Neural cell (in vitro differentiated cells): Measurements from ENCODE around the gene ERC2. TPM values are rescaled to one million over a fixed set of nuclear protein-coding genes. Genes with fewer than 3 reads are reported as not detected.

Source experiments
- H2AFZ ChIP-seq: fragments of 200-600, 300-800 bp; sonication (generic), shearing (Covaris generic); 2 replicates; pipeline ENCODE4 v1.6.0; 2014; ENCODE audit warnings: low read depth, mild to moderate bottlenecking, antibody characterized with exemption, low read length, moderate library complexity
- H3F3A ChIP-seq: fragments of 200-600 bp; shearing (Covaris generic); 2 replicates; pipeline ENCODE4 v1.6.1; 2016; ENCODE audit warnings: mild to moderate bottlenecking, moderate library complexity, mixed read lengths, antibody characterized with exemption, low read length; ENCODE audit not compliant: insufficient read depth, poor library complexity, severe bottlenecking
- H3K27ac ChIP-seq: fragments of 200-600, 300-800 bp; sonication (generic), shearing (Covaris generic); 2 replicates; pipeline ENCODE4 v1.5.1; 2014; ENCODE audit warnings: mild to moderate bottlenecking, low read length, moderate library complexity
- H3K27me3 ChIP-seq: fragments of 300-800, 200-600 bp; sonication (generic), shearing (Covaris generic); 2 replicates; pipeline ENCODE4 v1.6.0; 2014; ENCODE audit warnings: mild to moderate bottlenecking, low read depth, low read length, moderate library complexity; ENCODE audit not compliant: insufficient read depth
- H3K36me3 ChIP-seq: fragments of 300-800, 200-600 bp; sonication (generic), shearing (Covaris generic); 2 replicates; pipeline ENCODE4 v1.5.1; 2014; ENCODE audit warnings: mild to moderate bottlenecking, antibody characterized with exemption, low read length, moderate library complexity; ENCODE audit not compliant: insufficient read depth
- H3K4me2 ChIP-seq: fragments of 300-800, 200-600 bp; sonication (generic), shearing (Covaris generic); 2 replicates; pipeline ENCODE4 v1.6.0; 2014; ENCODE audit warnings: mild to moderate bottlenecking, low read length
- H3K4me3 ChIP-seq: fragments of 300-800, 200-600 bp; sonication (generic), shearing (Covaris generic); 2 replicates; pipeline ENCODE4 v1.5.1; 2014; ENCODE audit warnings: mild to moderate bottlenecking, low read length, moderate library complexity
- H3K79me2 ChIP-seq: fragments of 200-600 bp; shearing (Covaris generic); replicated peaks from 2 replicates; pipeline ENCODE4 v1.6.0; 2014; ENCODE audit warnings: mild to moderate bottlenecking, low read length, moderate library complexity; ENCODE audit not compliant: insufficient read depth
- H3K9ac ChIP-seq: fragments of 300-800, 200-600 bp; sonication (generic), shearing (Covaris generic); 2 replicates; pipeline ENCODE4 v1.6.1; 2016; ENCODE audit warnings: mild to moderate bottlenecking, low read length, mixed read lengths
- H3K9me2 ChIP-seq: fragments of 200-600 bp; shearing (Covaris generic); 2 replicates; pipeline ENCODE4 v1.6.1; 2016; ENCODE audit warnings: mild to moderate bottlenecking, low read length, mixed read lengths; ENCODE audit not compliant: insufficient read depth
- H3K9me3 ChIP-seq: fragments of 200-600, 300-800 bp; sonication (generic), shearing (Covaris generic); 2 replicates; pipeline ENCODE4 v1.6.1; 2016; ENCODE audit warnings: mild to moderate bottlenecking, mixed run types, low read length, moderate library complexity, mixed read lengths
- H4K20me1 ChIP-seq: fragments of 200-600 bp; shearing (Covaris generic); 2 replicates; pipeline ENCODE4 v1.6.1; 2016; ENCODE audit warnings: mild to moderate bottlenecking, mixed run types; ENCODE audit not compliant: insufficient read depth
- EP300 ChIP-seq: fragments of 450-650 bp; conservative IDR thresholded peaks from 2 replicates; pipeline ENCODE4 v1.6.1; 2014; ENCODE audit warnings: antibody characterized with exemption, mild to moderate bottlenecking, moderate library complexity; ENCODE audit not compliant: poor library complexity, severe bottlenecking
- EZH2 ChIP-seq: fragments of 200-600, 300-800 bp; shearing (Covaris generic), sonication (generic); IDR thresholded peaks from 2 replicates; pipeline ENCODE4 v1.6.1; 2014; ENCODE audit warnings: antibody characterized with exemption, low read length, borderline replicate concordance, mild to moderate bottlenecking; ENCODE audit not compliant: insufficient read depth, poor library complexity, severe bottlenecking
- MXI1 ChIP-seq: fragments of 450-650 bp; conservative IDR thresholded peaks from 2 replicates; pipeline ENCODE4 v1.6.1; 2014; ENCODE audit warnings: antibody characterized with exemption, mild to moderate bottlenecking; ENCODE audit not compliant: poor library complexity, severe bottlenecking
- POLR2AphosphoS5 ChIP-seq: IDR thresholded peaks from 2 replicates; pipeline ENCODE4 v1.6.1; 2012
- RAD21 ChIP-seq: fragments of 450-650 bp; conservative IDR thresholded peaks from 2 replicates; pipeline ENCODE4 v1.6.1; 2014; ENCODE audit warnings: antibody characterized with exemption, mild to moderate bottlenecking, moderate library complexity
- REST ChIP-seq: IDR thresholded peaks from 2 replicates; pipeline ENCODE4 v1.6.1; 2012; ENCODE audit warnings: borderline replicate concordance
- SMC3 ChIP-seq: fragments of 450-650 bp; conservative IDR thresholded peaks from 2 replicates; pipeline ENCODE4 v1.6.1; 2014; ENCODE audit warnings: antibody characterized with exemption, mild to moderate bottlenecking, moderate library complexity; ENCODE audit not compliant: poor library complexity
- TAF1 ChIP-seq: IDR thresholded peaks from 2 replicates; pipeline ENCODE4 v1.6.1; 2012; ENCODE audit warnings: low read depth
- polyA plus RNA-seq: library from polyadenylated mRNA; depleted of rRNA; stranded (reverse); fragments of >200 nt; gene quantifications from 2 replicates; pipeline ENCODE4 v1.2.3, GENCODE V29; 2014
- TF ChIP-seq, protein P1 (sequence below): fragments of 450-650 bp; IDR thresholded peaks from 2 replicates; pipeline ENCODE4 v1.5.1; 2014; ENCODE audit warnings: antibody characterized with exemption, mild to moderate bottlenecking, moderate library complexity; ENCODE audit not compliant: poor library complexity, severe bottlenecking

Gene ERC2
- polyA plus RNA-seq, 1 donor from 2014 or later = 60.4 TPM

- Histone ChIP-seq H3K4me3 (no peak overlapping the region), H3K79me2 (no peaks in the 10 kb centered on the region), H3K27me3 (no peaks in the 10 kb centered on the region), H3K27ac (no peak overlapping the region), H3K9me3 (no peaks in the 10 kb centered on the region), H3K4me2 (no peak overlapping the region), H3K9me2 (no peaks in the 10 kb centered on the region), H2AFZ (no peak overlapping the region), H4K20me1 (no peaks in the 10 kb centered on the region), H3F3A (no peaks in the 10 kb centered on the region), H3K9ac (no peak overlapping the region), H3K36me3 (no peaks in the 10 kb centered on the region)
- no peak for TF ChIP-seq RAD21
- TF ChIP-seq, protein P1, sequence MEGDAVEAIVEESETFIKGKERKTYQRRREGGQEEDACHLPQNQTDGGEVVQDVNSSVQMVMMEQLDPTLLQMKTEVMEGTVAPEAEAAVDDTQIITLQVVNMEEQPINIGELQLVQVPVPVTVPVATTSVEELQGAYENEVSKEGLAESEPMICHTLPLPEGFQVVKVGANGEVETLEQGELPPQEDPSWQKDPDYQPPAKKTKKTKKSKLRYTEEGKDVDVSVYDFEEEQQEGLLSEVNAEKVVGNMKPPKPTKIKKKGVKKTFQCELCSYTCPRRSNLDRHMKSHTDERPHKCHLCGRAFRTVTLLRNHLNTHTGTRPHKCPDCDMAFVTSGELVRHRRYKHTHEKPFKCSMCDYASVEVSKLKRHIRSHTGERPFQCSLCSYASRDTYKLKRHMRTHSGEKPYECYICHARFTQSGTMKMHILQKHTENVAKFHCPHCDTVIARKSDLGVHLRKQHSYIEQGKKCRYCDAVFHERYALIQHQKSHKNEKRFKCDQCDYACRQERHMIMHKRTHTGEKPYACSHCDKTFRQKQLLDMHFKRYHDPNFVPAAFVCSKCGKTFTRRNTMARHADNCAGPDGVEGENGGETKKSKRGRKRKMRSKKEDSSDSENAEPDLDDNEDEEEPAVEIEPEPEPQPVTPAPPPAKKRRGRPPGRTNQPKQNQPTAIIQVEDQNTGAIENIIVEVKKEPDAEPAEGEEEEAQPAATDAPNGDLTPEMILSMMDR = no peak
- no peak for TF ChIP-seq REST
- no peak for TF ChIP-seq EZH2
- TF ChIP-seq MXI1 = no peak
- TF ChIP-seq TAF1 = no peak
- TF ChIP-seq EP300 = no peak
- no peak for TF ChIP-seq POLR2AphosphoS5
- TF ChIP-seq SMC3 = no peak
Observed at GRCh38 chr3:55775366-55776154, 692.7 kb downstream of the ERC2 start.

GRCh38 chr3:55774856-55775255 is 693.4 kb downstream of the ERC2 start:
- Histone ChIP-seq H4K20me1 (no peaks in the 10 kb centered on the region), H3K27me3 (no peaks in the 10 kb centered on the region), H3K79me2 (no peaks in the 10 kb centered on the region), H3K27ac (no peak overlapping the region), H3K9ac (no peak overlapping the region), H3K36me3 (no peaks in the 10 kb centered on the region), H3F3A (no peaks in the 10 kb centered on the region), H3K9me3 (no peaks in the 10 kb centered on the region), H3K4me2 (no peak overlapping the region), H3K9me2 (no peaks in the 10 kb centered on the region), H2AFZ (no peak overlapping the region), H3K4me3 (no peak overlapping the region)
- TF ChIP-seq POLR2AphosphoS5 (no peak), SMC3 (no peak), TAF1 (no peak), EP300 (no peak), RAD21 (no peak), MXI1 (no peak), REST (no peak), EZH2 (no peak)
- TF ChIP-seq, protein P1 = no peak
